ENCODE measurements around the gene FAM120B.

Gene FAM120B

DNA sequence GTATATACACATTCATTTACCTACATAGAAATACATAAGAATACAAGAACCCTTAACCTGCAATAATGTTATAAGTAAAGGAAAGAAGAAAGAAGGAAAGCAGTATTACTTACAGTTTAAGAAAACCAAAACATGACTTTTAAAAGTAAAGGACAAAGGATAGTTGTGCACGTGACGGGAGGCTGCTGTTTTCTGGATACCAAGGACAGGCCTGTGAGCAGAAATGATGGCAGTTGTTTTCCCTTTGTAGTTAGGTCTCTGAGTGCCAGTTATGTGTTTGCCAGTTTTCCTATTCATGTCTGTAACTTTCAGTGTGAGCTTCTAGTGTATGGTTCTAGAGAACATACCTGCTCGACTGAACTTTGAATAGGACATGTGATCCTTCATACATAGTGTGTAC is 54.8 kb downstream of the FAM120B start:
- Histone ChIP-seq H3K9ac (ENCODE audit: low read length in 2 of 2) (no peak overlapping the region), H3K27ac (ENCODE audit: low read length) (no peak overlapping the region), H3K4me3 (ENCODE audit: low read length in 2 of 2) (no peak overlapping the region), H3K4me1 (ENCODE audit: control insufficient read depth, insufficient read depth, low read length) (no peaks in the 10 kb centered on the region), H3K27me3 (ENCODE audit: control insufficient read depth in 1 of 2, insufficient read depth in 2 of 2, low read length in 2 of 2) (no peaks in the 10 kb centered on the region), H3K9me3 (ENCODE audit: control insufficient read depth in 2 of 2, low read length in 2 of 2) (no peaks in the 10 kb centered on the region), H3K36me3 (ENCODE audit: control insufficient read depth in 2 of 2, insufficient read depth in 2 of 2, low read length in 2 of 2) (peaks cover 29 to 34% of the 10 kb centered on the region in 2 donors)

DNA sequence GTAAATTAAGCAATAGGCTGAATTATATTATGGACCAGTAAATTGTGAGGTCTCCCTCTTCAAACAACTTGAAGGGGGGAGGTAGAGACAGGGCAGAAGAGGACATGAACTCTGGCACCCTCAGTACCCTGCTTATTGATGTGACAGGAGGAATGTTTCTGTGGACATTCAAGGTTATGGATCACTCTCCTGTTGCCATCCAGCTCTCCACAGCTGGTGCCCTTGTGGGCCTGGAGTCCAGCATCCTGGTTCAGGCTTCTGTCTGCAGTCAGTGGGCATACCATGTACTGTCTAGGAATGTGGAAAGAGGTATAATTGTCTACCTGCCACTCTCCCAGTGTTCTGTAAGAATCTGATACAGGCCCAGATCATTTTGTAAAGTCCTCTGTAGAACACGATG is 55.6 kb downstream of the FAM120B start:
- H3K36me3 ChIP-seq (ENCODE audit: control insufficient read depth in 2 of 2, insufficient read depth in 2 of 2, low read length in 2 of 2): peaks cover 29 to 33% of the 10 kb centered on the region in 2 donors
- H3K27me3 ChIP-seq (ENCODE audit: control insufficient read depth in 1 of 2, insufficient read depth in 2 of 2, low read length in 2 of 2): no peaks in the 10 kb centered on the region

DNA sequence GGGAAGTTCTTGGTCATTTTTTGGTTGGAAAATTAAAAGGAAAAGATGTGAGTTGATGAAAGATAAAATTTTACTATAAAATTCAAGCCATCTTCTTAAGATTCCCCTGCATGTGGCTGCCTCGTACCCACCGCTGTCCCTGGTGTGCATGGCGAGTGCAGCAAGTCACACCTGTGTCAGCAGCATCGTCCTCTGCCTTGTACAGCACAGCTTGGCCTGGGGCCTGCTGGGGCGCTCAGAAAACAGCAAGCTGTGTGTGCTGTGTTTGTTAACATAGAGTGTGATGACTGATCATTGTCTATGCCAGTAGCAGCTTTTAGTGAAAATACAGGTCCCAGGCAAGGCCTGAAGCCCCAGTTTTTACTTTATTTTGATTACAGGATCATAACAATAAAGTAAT is 56.7 kb downstream of the FAM120B start:
- peaks cover 22 to 23% of the 10 kb centered on the region in 2 donors for H3K36me3 ChIP-seq (ENCODE audit: control insufficient read depth in 2 of 2, insufficient read depth in 2 of 2, low read length in 2 of 2)
- no peaks in the 10 kb centered on the region for H3K27me3 ChIP-seq (ENCODE audit: control insufficient read depth in 1 of 2, insufficient read depth in 2 of 2, low read length in 2 of 2)
- H3K4me1 ChIP-seq (ENCODE audit: control insufficient read depth, insufficient read depth, low read length): no peaks in the 10 kb centered on the region
- no peak overlapping the region for H3K9ac ChIP-seq (ENCODE audit: low read length in 2 of 2)
- no peaks in the 10 kb centered on the region for H3K9me3 ChIP-seq (ENCODE audit: control insufficient read depth in 2 of 2, low read length in 2 of 2)
- H3K4me3 ChIP-seq (ENCODE audit: low read length in 2 of 2): no peak overlapping the region
- no peak overlapping the region for H3K27ac ChIP-seq (ENCODE audit: low read length)

More for the DNA sequence above, 55.6 kb downstream of the FAM120B start:
- Histone ChIP-seq H3K9ac (ENCODE audit: low read length in 2 of 2) (no peak overlapping the region), H3K27ac (ENCODE audit: low read length) (no peak overlapping the region), H3K9me3 (ENCODE audit: control insufficient read depth in 2 of 2, low read length in 2 of 2) (no peaks in the 10 kb centered on the region), H3K4me1 (ENCODE audit: control insufficient read depth, insufficient read depth, low read length) (no peaks in the 10 kb centered on the region), H3K4me3 (ENCODE audit: low read length in 2 of 2) (no peak overlapping the region)

DNA sequence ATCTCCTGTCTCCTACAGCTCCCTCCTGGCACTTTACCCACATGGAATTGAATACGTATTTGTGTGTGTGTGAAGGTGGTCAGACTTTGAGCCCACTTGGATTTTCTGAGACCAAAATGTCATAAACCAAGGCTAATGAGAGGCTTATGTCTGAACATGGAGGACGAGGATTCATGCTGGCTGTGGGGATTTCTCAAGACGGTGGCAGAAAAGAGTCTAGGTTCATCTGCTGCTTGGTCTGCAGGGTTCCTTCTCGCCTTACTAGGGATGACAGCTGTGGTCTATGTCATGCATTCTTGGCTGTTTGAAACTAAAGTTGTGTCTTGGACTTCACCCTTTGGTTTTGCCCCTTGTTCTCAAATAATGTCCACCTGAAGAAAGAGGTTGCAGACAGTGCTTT is 58.6 kb downstream of the FAM120B start:
- no peak overlapping the region for H3K9ac ChIP-seq (ENCODE audit: low read length in 2 of 2)

DNA sequence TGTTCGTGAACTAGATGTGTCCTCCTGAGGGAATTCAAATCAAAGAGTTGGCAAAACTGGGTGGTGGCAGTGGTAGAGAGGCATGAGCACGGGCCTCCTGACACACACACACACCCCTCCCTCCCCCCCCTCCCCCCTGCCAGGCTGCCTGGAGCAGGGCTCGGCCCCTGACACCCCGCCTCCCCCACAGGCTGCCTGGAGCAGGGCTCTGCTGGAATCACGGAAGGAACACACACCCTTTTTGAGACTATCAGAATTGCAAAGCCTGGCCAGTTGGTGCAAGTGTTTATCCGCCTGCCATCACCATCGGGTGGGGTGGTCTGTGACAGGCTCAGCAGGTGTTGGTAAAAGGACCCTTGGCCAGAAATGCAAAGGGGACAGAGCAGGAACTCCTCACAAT is 59.0 kb downstream of the FAM120B start:
- Histone ChIP-seq H3K27me3 (ENCODE audit: control insufficient read depth in 1 of 2, insufficient read depth in 2 of 2, low read length in 2 of 2) (no peaks in the 10 kb centered on the region), H3K9ac (ENCODE audit: low read length in 2 of 2) (no peak overlapping the region), H3K27ac (ENCODE audit: low read length) (no peak overlapping the region), H3K36me3 (ENCODE audit: control insufficient read depth in 2 of 2, insufficient read depth in 2 of 2, low read length in 2 of 2) (peaks cover 11 to 27% of the 10 kb centered on the region in 2 donors), H3K9me3 (ENCODE audit: control insufficient read depth in 2 of 2, low read length in 2 of 2) (no peaks in the 10 kb centered on the region), H3K4me1 (ENCODE audit: control insufficient read depth, insufficient read depth, low read length) (no peaks in the 10 kb centered on the region), H3K4me3 (ENCODE audit: low read length in 2 of 2) (no peak overlapping the region)

More for the DNA sequence above, 58.6 kb downstream of the FAM120B start:
- Histone ChIP-seq H3K36me3 (ENCODE audit: control insufficient read depth in 2 of 2, insufficient read depth in 2 of 2, low read length in 2 of 2) (peaks cover 16 to 27% of the 10 kb centered on the region in 2 donors), H3K9me3 (ENCODE audit: control insufficient read depth in 2 of 2, low read length in 2 of 2) (no peaks in the 10 kb centered on the region), H3K27ac (ENCODE audit: low read length) (no peak overlapping the region), H3K4me1 (ENCODE audit: control insufficient read depth, insufficient read depth, low read length) (no peaks in the 10 kb centered on the region), H3K27me3 (ENCODE audit: control insufficient read depth in 1 of 2, insufficient read depth in 2 of 2, low read length in 2 of 2) (no peaks in the 10 kb centered on the region), H3K4me3 (ENCODE audit: low read length in 2 of 2) (no peak overlapping the region)

DNA sequence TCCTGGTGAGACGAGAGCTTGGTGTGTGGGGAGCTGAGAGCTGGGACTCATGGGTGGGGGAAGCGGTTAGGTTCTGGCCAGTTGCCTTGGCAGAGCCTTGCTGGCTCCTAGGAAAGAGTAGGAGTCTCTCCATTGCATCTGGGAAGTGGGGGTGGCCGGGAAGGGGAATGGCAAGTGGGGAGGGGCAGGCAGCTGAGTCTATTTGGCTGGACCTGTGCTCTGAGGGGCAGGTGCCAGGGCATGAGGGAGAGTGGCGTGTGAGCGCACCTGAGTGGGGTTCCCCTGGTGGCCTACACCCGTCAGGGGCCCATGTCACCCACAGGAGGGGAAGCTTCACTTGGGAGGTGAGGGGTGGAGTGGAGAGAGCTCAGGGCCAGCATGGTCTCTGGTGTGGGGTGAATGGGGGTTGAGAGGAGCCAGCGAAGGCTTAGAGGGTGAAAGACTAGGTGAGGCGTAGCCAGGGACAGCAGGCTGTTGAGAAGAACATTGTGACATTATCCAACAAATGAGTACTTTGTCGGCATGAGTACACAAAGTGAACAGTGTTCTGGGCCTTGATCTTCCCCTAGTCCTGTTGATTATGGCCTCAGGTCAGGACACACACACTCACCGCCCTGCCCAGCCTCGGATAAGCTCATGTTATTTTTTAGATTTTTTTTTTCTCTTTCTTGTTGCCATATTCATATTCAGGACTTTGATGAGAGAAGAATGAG is 59.8 kb downstream of the FAM120B start:
- H3K4me1 ChIP-seq (ENCODE audit: control insufficient read depth, insufficient read depth, low read length): no peaks in the 10 kb centered on the region
- H3K27ac ChIP-seq (ENCODE audit: low read length): no peak overlapping the region
- no peaks in the 10 kb centered on the region for H3K9me3 ChIP-seq (ENCODE audit: control insufficient read depth in 2 of 2, low read length in 2 of 2)
- peaks cover 12 to 32% of the 10 kb centered on the region in 2 donors for H3K36me3 ChIP-seq (ENCODE audit: control insufficient read depth in 2 of 2, insufficient read depth in 2 of 2, low read length in 2 of 2)
- H3K27me3 ChIP-seq (ENCODE audit: control insufficient read depth in 1 of 2, insufficient read depth in 2 of 2, low read length in 2 of 2): no peaks in the 10 kb centered on the region
- H3K9ac ChIP-seq (ENCODE audit: low read length in 2 of 2): no peak overlapping the region
- no peak overlapping the region for H3K4me3 ChIP-seq (ENCODE audit: low read length in 2 of 2)

DNA sequence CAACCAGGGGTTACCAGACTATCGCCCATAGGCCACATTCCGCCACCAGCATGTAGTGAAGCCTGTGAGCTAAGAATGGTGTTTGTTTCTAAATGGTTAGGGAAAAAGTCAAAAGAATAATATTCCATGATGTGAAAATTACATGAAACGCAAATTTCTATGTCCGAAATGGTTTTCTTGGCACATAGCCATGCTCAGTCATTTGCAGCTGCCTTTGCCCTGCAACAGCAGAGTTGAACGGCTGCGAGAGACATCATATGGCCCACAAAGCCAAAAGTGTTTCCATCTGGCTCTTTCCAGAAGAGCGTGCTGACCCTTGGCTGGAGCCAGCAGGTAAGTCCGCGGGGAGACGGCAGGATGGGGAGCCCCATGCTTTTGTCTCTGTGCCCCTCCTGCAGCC is 60.7 kb downstream of the FAM120B start:
- Histone ChIP-seq H3K27ac (ENCODE audit: low read length) (no peak overlapping the region), H3K4me1 (ENCODE audit: control insufficient read depth, insufficient read depth, low read length) (no peaks in the 10 kb centered on the region), H3K27me3 (ENCODE audit: control insufficient read depth in 1 of 2, insufficient read depth in 2 of 2, low read length in 2 of 2) (no peaks in the 10 kb centered on the region), H3K4me3 (ENCODE audit: low read length in 2 of 2) (no peak overlapping the region), H3K9me3 (ENCODE audit: control insufficient read depth in 2 of 2, low read length in 2 of 2) (no peaks in the 10 kb centered on the region), H3K9ac (ENCODE audit: low read length in 2 of 2) (no peak overlapping the region), H3K36me3 (ENCODE audit: control insufficient read depth in 2 of 2, insufficient read depth in 2 of 2, low read length in 2 of 2) (peaks cover 9 to 31% of the 10 kb centered on the region in 2 donors)

DNA sequence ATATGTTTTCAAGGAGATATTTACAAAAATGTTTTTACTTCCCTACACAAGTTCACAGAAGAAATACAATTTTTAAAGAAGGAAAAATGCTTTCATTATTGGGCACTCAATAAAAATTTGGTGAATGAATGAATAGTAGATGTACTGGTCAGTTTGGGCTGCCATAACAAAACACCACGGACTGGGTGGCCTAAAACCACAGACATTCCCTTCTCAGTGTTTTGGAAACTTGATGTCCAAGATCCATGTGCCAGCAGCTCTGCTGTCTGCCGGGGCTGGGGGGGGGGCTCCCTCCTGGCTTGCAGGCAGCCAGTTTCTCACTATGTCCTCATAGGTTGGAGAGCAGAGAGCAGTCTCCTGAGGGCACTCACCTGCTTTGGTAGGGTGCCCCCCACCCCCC is 62.0 kb downstream of the FAM120B start:
- Histone ChIP-seq H3K27me3 (ENCODE audit: control insufficient read depth in 1 of 2, insufficient read depth in 2 of 2, low read length in 2 of 2) (no peaks in the 10 kb centered on the region), H3K36me3 (ENCODE audit: control insufficient read depth in 2 of 2, insufficient read depth in 2 of 2, low read length in 2 of 2) (peaks cover 9 to 27% of the 10 kb centered on the region in 2 donors), H3K4me1 (ENCODE audit: control insufficient read depth, insufficient read depth, low read length) (no peaks in the 10 kb centered on the region), H3K9ac (ENCODE audit: low read length in 2 of 2) (no peak overlapping the region), H3K9me3 (ENCODE audit: control insufficient read depth in 2 of 2, low read length in 2 of 2) (no peaks in the 10 kb centered on the region), H3K27ac (ENCODE audit: low read length) (no peak overlapping the region), H3K4me3 (ENCODE audit: low read length in 2 of 2) (no peak overlapping the region)

DNA sequence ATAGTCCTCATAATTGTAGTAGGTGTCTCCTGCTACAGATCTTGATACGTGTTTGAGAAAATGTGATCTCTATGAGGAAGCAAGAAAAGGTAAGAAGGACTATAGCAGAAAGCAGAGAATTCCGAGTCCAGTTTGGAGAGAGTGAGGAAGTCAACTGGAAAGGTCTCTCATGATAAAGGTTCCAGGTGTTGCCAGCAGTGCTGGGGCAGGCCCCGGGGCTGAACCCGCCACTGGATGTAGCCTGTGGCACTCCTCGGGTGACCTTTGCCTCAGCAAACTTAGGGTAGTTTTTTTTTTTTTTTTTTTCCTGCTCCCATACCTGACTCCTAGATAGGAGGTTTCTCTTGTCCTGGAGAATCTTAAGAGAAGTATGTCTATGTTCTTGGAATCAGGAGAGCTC is 62.8 kb downstream of the FAM120B start:
- Histone ChIP-seq H3K4me3 (ENCODE audit: low read length in 2 of 2) (no peak overlapping the region), H3K9me3 (ENCODE audit: control insufficient read depth in 2 of 2, low read length in 2 of 2) (no peaks in the 10 kb centered on the region), H3K4me1 (ENCODE audit: control insufficient read depth, insufficient read depth, low read length) (no peaks in the 10 kb centered on the region), H3K9ac (ENCODE audit: low read length in 2 of 2) (no peak overlapping the region), H3K36me3 (ENCODE audit: control insufficient read depth in 2 of 2, insufficient read depth in 2 of 2, low read length in 2 of 2) (peaks cover 9 to 22% of the 10 kb centered on the region in 2 donors), H3K27me3 (ENCODE audit: control insufficient read depth in 1 of 2, insufficient read depth in 2 of 2, low read length in 2 of 2) (no peaks in the 10 kb centered on the region), H3K27ac (ENCODE audit: low read length) (no peak overlapping the region)

DNA sequence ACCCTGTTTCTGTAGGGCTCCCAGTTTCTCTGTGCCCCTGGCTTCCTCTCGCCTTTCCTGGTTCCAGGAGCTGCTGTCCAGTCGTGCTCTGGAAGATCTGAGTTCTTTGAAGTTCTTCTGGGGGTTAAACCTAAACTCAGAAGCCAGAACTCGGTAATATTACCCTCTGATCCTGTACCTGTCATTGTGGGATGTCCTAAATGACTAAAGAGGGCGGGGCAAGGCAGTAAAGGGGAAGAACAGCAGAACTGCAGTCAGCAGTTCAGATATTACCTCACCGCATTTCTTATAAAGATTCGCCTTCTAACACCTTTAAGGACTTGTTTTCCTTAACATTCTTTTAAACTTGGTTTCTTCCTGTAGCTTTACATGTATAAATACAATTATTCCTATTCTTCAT is 63.9 kb downstream of the FAM120B start:
- H3K9ac ChIP-seq (ENCODE audit: low read length in 2 of 2): no peak overlapping the region
- H3K27me3 ChIP-seq (ENCODE audit: control insufficient read depth in 1 of 2, insufficient read depth in 2 of 2, low read length in 2 of 2): no peaks in the 10 kb centered on the region
- peaks cover 9 to 25% of the 10 kb centered on the region in 2 donors for H3K36me3 ChIP-seq (ENCODE audit: control insufficient read depth in 2 of 2, insufficient read depth in 2 of 2, low read length in 2 of 2)
- H3K9me3 ChIP-seq (ENCODE audit: control insufficient read depth in 2 of 2, low read length in 2 of 2): no peaks in the 10 kb centered on the region
- no peaks in the 10 kb centered on the region for H3K4me1 ChIP-seq (ENCODE audit: control insufficient read depth, insufficient read depth, low read length)
- H3K4me3 ChIP-seq (ENCODE audit: low read length in 2 of 2): no peak overlapping the region
- no peak overlapping the region for H3K27ac ChIP-seq (ENCODE audit: low read length)

DNA sequence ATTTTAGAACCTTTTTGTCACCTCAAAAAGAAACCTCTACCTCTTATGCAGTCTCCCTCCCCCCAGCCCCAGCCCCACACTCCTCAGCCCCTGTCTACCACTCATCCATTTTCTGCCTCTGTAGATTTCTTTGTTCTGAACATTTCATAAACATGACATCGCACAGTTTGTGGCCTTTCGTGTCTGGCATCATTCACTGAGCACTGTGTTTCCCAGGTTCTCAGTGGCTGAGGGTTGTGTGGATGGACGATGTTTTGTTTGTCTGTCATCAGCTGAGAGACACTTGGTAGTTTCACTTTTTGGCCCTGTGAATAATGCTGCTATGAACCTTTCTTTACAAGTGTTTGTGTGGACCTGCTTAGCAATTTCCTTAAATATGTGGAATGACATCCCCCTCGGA is 64.5 kb downstream of the FAM120B start:
- Histone ChIP-seq H3K4me3 (ENCODE audit: low read length in 2 of 2) (no peak overlapping the region), H3K9ac (ENCODE audit: low read length in 2 of 2) (no peak overlapping the region), H3K9me3 (ENCODE audit: control insufficient read depth in 2 of 2, low read length in 2 of 2) (no peaks in the 10 kb centered on the region), H3K27ac (ENCODE audit: low read length) (no peak overlapping the region), H3K27me3 (ENCODE audit: control insufficient read depth in 1 of 2, insufficient read depth in 2 of 2, low read length in 2 of 2) (no peaks in the 10 kb centered on the region), H3K4me1 (ENCODE audit: control insufficient read depth, insufficient read depth, low read length) (no peaks in the 10 kb centered on the region), H3K36me3 (ENCODE audit: control insufficient read depth in 2 of 2, insufficient read depth in 2 of 2, low read length in 2 of 2) (peaks cover 9 to 31% of the 10 kb centered on the region in 2 donors)

All from stomach smooth muscle (tissue), 2 donors.